WTC11 (cell line): ENCODE results near the gene EEF2K. TPM values are rescaled to one million over a fixed set of nuclear protein-coding genes. Genes with fewer than 3 reads are reported as not detected.

Experiments
- ATAC-seq: fragments of 200-7000 bp; cut with Tn5 transposase; 2 replicates; pipeline ENCODE4 v1.10.0; 2021; ENCODE audit warnings: mild to moderate bottlenecking, moderate library complexity
- CTCF ChIA-PET: fragments of 300-600 bp; sonication (Branson Sonifier 250); formaldehyde crosslinking; loops from one replicate; lab custom pipeline; 2021; ENCODE audit warnings: antibody characterized with exemption; lab: Charles Lee
- POLR2A ChIA-PET: fragments of 350-600 bp; sonication (Branson Sonifier 250); formaldehyde crosslinking; loops from one replicate; lab custom pipeline; 2021; ENCODE audit warnings: antibody characterized with exemption; lab: Charles Lee
- DNase-seq: peaks from one replicate; pipeline ENCODE4 v3.0.0; 2021; ENCODE audit warnings: low spot score
- H3K27ac Mint-ChIP-seq: 2 replicates; pipeline ENCODE4 v1.8.0; 2021; ENCODE audit warnings: mixed read lengths
- H3K27me3 Mint-ChIP-seq: 2 replicates; pipeline ENCODE4 v1.8.0; 2021; ENCODE audit warnings: low read depth, mild to moderate bottlenecking, moderate library complexity, mixed read lengths
- H3K36me3 Mint-ChIP-seq: 2 replicates; pipeline ENCODE4 v1.8.0; 2021; ENCODE audit warnings: mixed read lengths
- H3K4me1 Mint-ChIP-seq: 2 replicates; pipeline ENCODE4 v1.8.0; 2022; ENCODE audit warnings: mixed read lengths
- H3K4me3 Mint-ChIP-seq: 2 replicates; pipeline ENCODE4 v1.8.0; 2021; ENCODE audit warnings: mild to moderate bottlenecking, moderate library complexity, mixed read lengths
- H3K9me3 Mint-ChIP-seq: 2 replicates; pipeline ENCODE4 v1.8.0; 2021; ENCODE audit warnings: mixed read lengths
- AR ChIP-seq: fragments of 250-450 bp; sonication (Bioruptor Pico); IDR thresholded peaks from 2 replicates; pipeline ENCODE4 v1.9.0; 2021; ENCODE audit warnings: mild to moderate bottlenecking
- FOXJ3 ChIP-seq: sonication (generic); formaldehyde crosslinking; IDR thresholded peaks from 2 replicates; pipeline ENCODE4 v1.9.0; 2021; ENCODE audit warnings: missing genetic modification reagents, mild to moderate bottlenecking, borderline replicate concordance
- FOXK1 ChIP-seq: sonication (generic); formaldehyde crosslinking; IDR thresholded peaks from 2 replicates; pipeline ENCODE4 v1.8.0; 2022; ENCODE audit warnings: mild to moderate bottlenecking, moderate library complexity, missing genetic modification reagents
- GRHL2 ChIP-seq: fragments of 250-450 bp; sonication (Bioruptor Pico); IDR thresholded peaks from 2 replicates; pipeline ENCODE4 v1.8.0; 2022; ENCODE audit warnings: mild to moderate bottlenecking, moderate library complexity; ENCODE audit not compliant: insufficient replicate concordance, severe bottlenecking
- GTF2I ChIP-seq: fragments of 250-450 bp; sonication (Bioruptor Pico); conservative IDR thresholded peaks from 2 replicates; pipeline ENCODE4 v1.4.0; 2021; ENCODE audit warnings: mild to moderate bottlenecking
- IRF1 ChIP-seq: sonication (generic); formaldehyde crosslinking; IDR thresholded peaks from 2 replicates; pipeline ENCODE4 v1.8.0; 2023; ENCODE audit warnings: missing genetic modification reagents
- IRF2 ChIP-seq: sonication (generic); formaldehyde crosslinking; IDR thresholded peaks from 2 replicates; pipeline ENCODE4 v1.8.0; 2022; ENCODE audit warnings: low read depth, missing genetic modification reagents, borderline replicate concordance
- MLX ChIP-seq: sonication (generic); formaldehyde crosslinking; IDR thresholded peaks from 2 replicates; pipeline ENCODE4 v1.8.1; 2023; ENCODE audit warnings: mild to moderate bottlenecking, missing genetic modification reagents, moderate library complexity
- NR1H2 ChIP-seq: sonication (generic); formaldehyde crosslinking; IDR thresholded peaks from 2 replicates; pipeline ENCODE4 v1.9.0; 2021; ENCODE audit warnings: mild to moderate bottlenecking, moderate library complexity, missing genetic modification reagents
- NR2C2 ChIP-seq: sonication (generic); formaldehyde crosslinking; IDR thresholded peaks from 2 replicates; pipeline ENCODE4 v1.8.0; 2022; ENCODE audit warnings: mild to moderate bottlenecking, missing genetic modification reagents
- SMAD4 ChIP-seq: sonication (generic); formaldehyde crosslinking; IDR thresholded peaks from 2 replicates; pipeline ENCODE4 v1.8.0; 2022; ENCODE audit warnings: mild to moderate bottlenecking, missing genetic modification reagents
- SP1 ChIP-seq: sonication (generic); formaldehyde crosslinking; conservative IDR thresholded peaks from 2 replicates; pipeline ENCODE4 v1.8.1; 2022; ENCODE audit warnings: missing genetic modification reagents
- TCF7 ChIP-seq: sonication (generic); formaldehyde crosslinking; IDR thresholded peaks from 2 replicates; pipeline ENCODE4 v1.8.0; 2022; ENCODE audit warnings: mild to moderate bottlenecking, low read depth, missing genetic modification reagents, moderate library complexity
- TP53 ChIP-seq: sonication (generic); formaldehyde crosslinking; IDR thresholded peaks from 2 replicates; pipeline ENCODE4 v1.8.1; 2023; ENCODE audit warnings: mild to moderate bottlenecking, missing genetic modification reagents
- ZMAT4 ChIP-seq: fragments of 250-450 bp; sonication (Bioruptor Pico); IDR thresholded peaks from 2 replicates; pipeline ENCODE4 v1.9.0; 2021; ENCODE audit warnings: mild to moderate bottlenecking
- ZNF512 ChIP-seq: sonication (generic); formaldehyde crosslinking; IDR thresholded peaks from 2 replicates; pipeline ENCODE4 v1.8.1; 2022; ENCODE audit warnings: missing genetic modification reagents, borderline replicate concordance
- ZNF532 ChIP-seq: fragments of 250-450 bp; sonication (Bioruptor Pico); IDR thresholded peaks from 2 replicates; pipeline ENCODE4 v1.9.0; 2021; ENCODE audit warnings: mild to moderate bottlenecking, borderline replicate concordance
- ZSCAN18 ChIP-seq: fragments of 250-450 bp; sonication (Bioruptor Pico); IDR thresholded peaks from 2 replicates; pipeline ENCODE4 v2.1.2; 2022; ENCODE audit warnings: mild to moderate bottlenecking, moderate library complexity
- total RNA-seq: library from RNA; stranded (reverse); gene quantifications from 3 replicates; pipeline ENCODE4 v1.2.3, GENCODE V29; 2021

Gene EEF2K
- total RNA-seq, 1 experiment from 2014 or later = 26.7 TPM

GRCh38 chr16:22220069-22220440, 14.0 kb downstream of the EEF2K start:
- ATAC-seq (no peak), DNase-seq (no peak)
- POLR2A ChIA-PET = interaction anchor here (1.0 kb wide), 1 partner anchor 9 kb away, joined by 3 read pairs; no protein-coding TSS in a partner anchor
- no peak overlapping the region for H3K4me3 Mint-ChIP-seq
- H3K4me1 Mint-ChIP-seq = peaks cover 17% of the 10 kb centered on the region
- no peaks in the 10 kb centered on the region for H3K27me3 Mint-ChIP-seq
- no peak for TF ChIP-seq SMAD4 (CRISPR knock-in tag)
- no peak for TF ChIP-seq NR2C2 (CRISPR knock-in tag)
- CTCF ChIA-PET = interaction anchor here (2.2 kb wide), 1 partner anchor 80 kb away, joined by 7 read pairs; no protein-coding TSS in a partner anchor
- peaks cover 6% of the 10 kb centered on the region for H3K36me3 Mint-ChIP-seq
- H3K27ac Mint-ChIP-seq = no peak overlapping the region
- no peaks in the 10 kb centered on the region; the same call in 1 of the 2 replicates for H3K9me3 Mint-ChIP-seq

- H3K4me3 Mint-ChIP-seq = no peak overlapping the region
- DNase-seq (no peak), ATAC-seq (no peak)
- H3K27ac Mint-ChIP-seq = no peak overlapping the region
- peaks cover 24% of the 10 kb centered on the region for H3K4me1 Mint-ChIP-seq
- no peaks in the 10 kb centered on the region for H3K27me3 Mint-ChIP-seq
- H3K36me3 Mint-ChIP-seq = 0 out of 2 replicates have a peak, but pooled peaks cover 4% of the 10 kb centered on the region
- TF ChIP-seq FOXJ3 (CRISPR knock-in tag) = no peak
- no peak for TF ChIP-seq ZMAT4 (CRISPR knock-in tag)
- no peak for TF ChIP-seq ZNF512 (CRISPR knock-in tag)
- no peak for TF ChIP-seq FOXK1 (CRISPR knock-in tag)
- no peak for TF ChIP-seq IRF1 (CRISPR knock-in tag)
- no peak for TF ChIP-seq GTF2I
- TF ChIP-seq TP53 (CRISPR knock-in tag) = no peak
- no peak for TF ChIP-seq TCF7
- TF ChIP-seq GRHL2 (CRISPR knock-in tag) = no peak
- TF ChIP-seq ZNF532 (CRISPR knock-in tag) = no peak
- no peak for TF ChIP-seq IRF2 (CRISPR knock-in tag)
- POLR2A ChIA-PET = interaction anchor here (1.0 kb wide), 1 partner anchor 10 kb away, joined by 3 read pairs; no protein-coding TSS in a partner anchor
- CTCF ChIA-PET = interaction anchor here (2.2 kb wide), 1 partner anchor 80 kb away, joined by 7 read pairs; no protein-coding TSS in a partner anchor
- no peaks in the 10 kb centered on the region for H3K9me3 Mint-ChIP-seq
Observed at GRCh38 chr16:22220714-22221113, 14.6 kb downstream of the EEF2K start.

GRCh38 chr16:22222006-22222405, 15.9 kb downstream of the EEF2K start:
- Mint-ChIP-seq H3K36me3 (0 out of 2 replicates have a peak, but pooled peaks cover 4% of the 10 kb centered on the region), H3K27me3 (no peaks in the 10 kb centered on the region), H3K4me3 (no peak overlapping the region), H3K4me1 (peaks cover 26% of the 10 kb centered on the region), H3K27ac (no peak overlapping the region), H3K9me3 (no peaks in the 10 kb centered on the region)
- POLR2A ChIA-PET = no interaction called here
- CTCF ChIA-PET = interaction anchor here (0.9 kb wide), 1 partner anchor 78 kb away, joined by 3 read pairs; no protein-coding TSS in a partner anchor
- DNase-seq (no peak), ATAC-seq (no peak)
- TF ChIP-seq MLX (CRISPR knock-in tag) = no peak
- no peak for TF ChIP-seq AR (CRISPR knock-in tag)
- TF ChIP-seq ZSCAN18 (CRISPR knock-in tag) = no peak
- no peak for TF ChIP-seq SP1
- no peak for TF ChIP-seq NR1H2 (CRISPR knock-in tag)
